Panc1 (cell line): ENCODE measurements around the gene FRMD5. TPM values are rescaled to one million over a fixed set of nuclear protein-coding genes. Genes with fewer than 3 reads are reported as not detected.

Source experiments
- ATAC-seq: fragments of 200-7000 bp; cut with Tn5 transposase; 2 replicates; pipeline ENCODE4 v1.9.1; 2020; ENCODE audit warnings: mild to moderate bottlenecking, moderate library complexity
- BruUV-seq: library from RNA; stranded (reverse); fragments of 400-500 nt; replicated peaks from 2 replicates; lab custom pipeline; 2021; lab: Mats Ljungman, UMichigan
- CTCF ChIA-PET: fragments of 300-600 bp; sonication (Branson Sonifier 250); formaldehyde crosslinking; loops from one replicate; lab custom pipeline; 2022; ENCODE audit warnings: antibody characterized with exemption; lab: Charles Lee
- POLR2A ChIA-PET: fragments of 300-600 bp; sonication (Branson Sonifier 250); formaldehyde crosslinking; loops from one replicate; lab custom pipeline; 2022; ENCODE audit warnings: antibody characterized with exemption; lab: Charles Lee
- DNase-seq: peaks from one replicate; pipeline ENCODE4 v3.0.0-alpha.2; 2010; ENCODE audit warnings: low read depth, low spot score
- H3K27ac ChIP-seq: 2 replicates; pipeline ENCODE4 v1.5.1; 2011; ENCODE audit warnings: mild to moderate bottlenecking, low read length, inconsistent platforms
- H3K27me3 ChIP-seq: fragments of 200-500 bp; sonication (Bioruptor generic); 2 replicates; pipeline ENCODE4 v1.6.0; 2014; ENCODE audit warnings: low read length, inconsistent platforms; ENCODE audit not compliant: control insufficient read depth, insufficient read depth
- H3K36me3 ChIP-seq: fragments of 200-500 bp; sonication (Bioruptor generic); 2 replicates; pipeline ENCODE4 v1.5.1; 2014; ENCODE audit warnings: inconsistent platforms, mild to moderate bottlenecking, low read length, moderate library complexity; ENCODE audit not compliant: control insufficient read depth, insufficient read depth
- H3K4me1 ChIP-seq: 2 replicates; pipeline ENCODE4 v1.5.1; 2011; ENCODE audit warnings: inconsistent platforms, mild to moderate bottlenecking, low read length, moderate library complexity; ENCODE audit not compliant: control insufficient read depth, insufficient read depth
- H3K4me3 ChIP-seq, 2 experiments: 2 replicates each; pipeline ENCODE4 v1.5.1; 2011 to 2012; ENCODE audit warnings: low read depth in 2 of 2, low read length in 2 of 2, mild to moderate bottlenecking in 2 of 2, inconsistent platforms in 1 of 2, moderate library complexity in 1 of 2
- H3K9me3 ChIP-seq: fragments of 200-500 bp; sonication (Bioruptor generic); 2 replicates; pipeline ENCODE4 v1.5.1; 2014; ENCODE audit warnings: low read depth, mild to moderate bottlenecking, inconsistent platforms, low read length, moderate library complexity; ENCODE audit not compliant: control insufficient read depth, insufficient read depth
- CTCF ChIP-seq: fragments of 450-650 bp; IDR thresholded peaks from 2 replicates; pipeline ENCODE4 v1.5.1; 2017; ENCODE audit warnings: mild to moderate bottlenecking
- POLR2AphosphoS5 ChIP-seq: IDR thresholded peaks from 2 replicates; pipeline ENCODE4 v1.6.1; 2012; ENCODE audit warnings: mild to moderate bottlenecking, low read depth, low read length, moderate library complexity
- REST ChIP-seq, 2 experiments: IDR thresholded peaks; 2 replicates each; pipeline ENCODE4 v1.6.1; 2011 to 2012; ENCODE audit warnings: low read depth in 2 of 2, control low read depth in 1 of 2, low read length in 1 of 2, mild to moderate bottlenecking in 1 of 2, moderate library complexity in 1 of 2; ENCODE audit not compliant: insufficient read depth in 1 of 2
- SIN3A ChIP-seq: IDR thresholded peaks from 2 replicates; pipeline ENCODE4 v1.6.1; 2012; ENCODE audit warnings: low read depth, mild to moderate bottlenecking, low read length, moderate library complexity, borderline replicate concordance; ENCODE audit not compliant: insufficient read depth
- TCF7L2 ChIP-seq: IDR thresholded peaks from 2 replicates; pipeline ENCODE4 v1.6.1; 2011; ENCODE audit warnings: mild to moderate bottlenecking, low read depth, low read length, inconsistent platforms
- in situ Hi-C: cut with HindIII; loops from 2 replicates; pipeline ENCODE4 v1.10.0; 2016; ENCODE audit warnings: low sequenced_read_pairs, low pct_unique_long_range_greater_than_20kb
- intact Hi-C: fragments of 100-400 bp; cut with micrococcal nuclease; formaldehyde crosslinking; loops from one replicate; pipeline ENCODE4 v1.10.0; 2022; ENCODE audit not compliant: unreplicated experiment
- total RNA-seq: library from RNA; stranded (reverse); gene quantifications from one replicate; pipeline ENCODE4 v1.2.1, GENCODE V29; 2021; ENCODE audit not compliant: unreplicated experiment

FRMD5 gene
- total RNA-seq, 1 experiment from 2014 or later, result 18.3 TPM

- H3K27me3 ChIP-seq, result no peaks in the 10 kb centered on the region
- TF ChIP-seq REST (IDR thresholded peaks at IDR 0.05; ENCODE audit: insufficient read depth in 1 of 2, low read depth in 2 of 2, low read length in 1 of 2), result no peak
- no peak for TF ChIP-seq POLR2AphosphoS5
- TF ChIP-seq SIN3A, result no peak
- no peak for TF ChIP-seq TCF7L2
- no peak for TF ChIP-seq CTCF
- no peaks in the 10 kb centered on the region for H3K4me1 ChIP-seq
- peaks cover 10% of the 10 kb centered on the region for H3K36me3 ChIP-seq
- in situ Hi-C loops, result no loop called here
- BruUV-seq, result no TSS peak
- POLR2A ChIA-PET, result no interaction called here
- intact Hi-C loops, result loop anchor here (10.0 kb wide), 1 partner anchor 61 kb away; no protein-coding TSS in a partner anchor
- H3K9me3 ChIP-seq, result no peaks in the 10 kb centered on the region
- ATAC-seq (no peak), DNase-seq (no peak)
- H3K27ac ChIP-seq, result no peak overlapping the region
- CTCF ChIA-PET, result no interaction called here
- no peak overlapping the region for H3K4me3 ChIP-seq
Measured at GRCh38 chr15:43873651-43874050, 321.4 kb downstream of the FRMD5 start.

GRCh38 chr15:43872416-43873020 lies 322.6 kb downstream of the FRMD5 start:
- Histone ChIP-seq H3K4me1 (no peaks in the 10 kb centered on the region), H3K9me3 (no peaks in the 10 kb centered on the region), H3K27ac (no peak overlapping the region), H3K4me3 (no peak overlapping the region), H3K36me3 (peaks cover 10% of the 10 kb centered on the region), H3K27me3 (no peaks in the 10 kb centered on the region)
- intact Hi-C loops (loop anchor here (10.0 kb wide), 1 partner anchor 62 kb away; no protein-coding TSS in a partner anchor), in situ Hi-C loops (no loop called here)
- BruUV-seq, result no TSS peak
- CTCF ChIA-PET, result interaction anchor here (0.6 kb wide), 1 partner anchor 455 kb away, joined by 4 read pairs; no protein-coding TSS in a partner anchor
- POLR2A ChIA-PET, result interaction anchor here (0.6 kb wide), 1 partner anchor 12 kb away, joined by 7 read pairs; no protein-coding TSS in a partner anchor
- peak; percentile 38 for DNase-seq
- peak; percentile 92 for ATAC-seq
- TF ChIP-seq CTCF (peak; percentile 81), SIN3A (no peak), REST (IDR thresholded peaks at IDR 0.05; ENCODE audit: insufficient read depth in 1 of 2, low read depth in 2 of 2, low read length in 1 of 2) (no peak), POLR2AphosphoS5 (no peak), TCF7L2 (no peak)
